Motor neuron (in vitro differentiated cells): ENCODE results near the gene KNOP1. TPM values are rescaled to one million over a fixed set of nuclear protein-coding genes. Genes with fewer than 3 reads are reported as not detected.
A peak's percentile ranks its signal among the peaks of the same experiment; 100 is the strongest.
"Not testable (repeated sequence)": the region's sequence is repeated elsewhere in the genome, so short reads cannot be mapped to it uniquely, and the experiment has no call there.

Experiments
- ATAC-seq, 8 experiments: fragments of 200-7000 bp; cut with Tn5 transposase; replicated peaks in 6 of 8; 2 replicates each; pipeline ENCODE4 v1.8.0; 2021; ENCODE audit warnings: mild to moderate bottlenecking in 8 of 8, moderate library complexity in 8 of 8
- H3K27ac ChIP-seq, 2 donors: fragments of 250-450 bp; sonication (Bioruptor Pico); 2 replicates each; pipeline ENCODE4 v1.9.0; 2021; ENCODE audit warnings: antibody characterized with exemption in 2 of 2, mild to moderate bottlenecking in 2 of 2, moderate library complexity in 1 of 2
- H3K4me1 ChIP-seq, 2 donors: fragments of 250-450 bp; sonication (Bioruptor Pico); replicated peaks in 1 of 2; 2 replicates each; pipeline ENCODE4 v1.6.1; 2021; ENCODE audit warnings: antibody characterized with exemption in 2 of 2, mild to moderate bottlenecking in 2 of 2, moderate library complexity in 1 of 2
- H3K4me3 ChIP-seq, 5 donors: fragments of 250-450 bp; sonication (Bioruptor Pico); 2 replicates each; pipeline ENCODE4 v1.9.0; 2021; ENCODE audit warnings: antibody characterized with exemption in 5 of 5, mild to moderate bottlenecking in 5 of 5, moderate library complexity in 4 of 5
- WGBS, 10 experiments: fragments of 450-650 bp; shearing (Covaris generic); methylation state at CpG; one replicate each; pipeline ENCODE4 v1.0.0; 2022; 5-methylcytosine and 5-hydroxymethylcytosine counted together
- in situ Hi-C, 9 experiments: fragments of 400-800 bp; cut with MboI; loops; one replicate each; pipeline ENCODE4 v1.15.0; 2021; ENCODE audit warnings: low sequenced_read_pairs in 9 of 9, low pct_unique_long_range_greater_than_20kb in 2 of 9; ENCODE audit not compliant: unreplicated experiment in 9 of 9
- total RNA-seq, 8 experiments: library from RNA; unstranded; fragments of 300-600 nt; gene quantifications; 2 replicates each; pipeline versions ENCODE4 v1.2.3 to v1.2.4, GENCODE V29; 2022

Gene KNOP1
- total RNA-seq, 8 experiments from 2014 or later = 14.8 to 40.8 (median 24.7) TPM

- in situ Hi-C loops = no loop called here
- no peak overlapping the region for H3K4me3 ChIP-seq
- no peak overlapping the region for H3K27ac ChIP-seq
- ATAC-seq = no peak
- 91 to 100% (median 100%) methylated on average over 1 to 4 of the region's 4 CpGs; no CpG with 5 or more reads in 2 of the 10 experiments for WGBS, 10 experiments
- H3K4me1 ChIP-seq = no peaks in the 10 kb centered on the region
Measured at GRCh38 chr16:19685176-19685575, 32.9 kb downstream of the KNOP1 start.

GRCh38 chr16:19683453-19684236 lies 34.4 kb downstream of the KNOP1 start:
- Histone ChIP-seq H3K27ac (no peak overlapping the region), H3K4me1 (no peaks in the 10 kb centered on the region), H3K4me3 (no peak overlapping the region)
- 79 to 100% (median 93%) methylated on average over 1 to 6 of the region's 6 CpGs for WGBS, 10 experiments
- in situ Hi-C loops = no loop called here
- no peak for ATAC-seq

GRCh38 chr16:19681637-19682036 lies 36.4 kb downstream of the KNOP1 start:
- WGBS, 10 experiments = 74 to 100% (median 86%) methylated on average over 1 to 11 of the region's 12 CpGs; no CpG with 5 or more reads in 3 of the 10 experiments
- H3K4me1 ChIP-seq = no peaks in the 10 kb centered on the region
- in situ Hi-C loops = no loop called here
- no peak overlapping the region for H3K27ac ChIP-seq
- ATAC-seq = no peak
- no peak overlapping the region for H3K4me3 ChIP-seq

- Histone ChIP-seq H3K4me3 (no peak overlapping the region), H3K27ac (no peak overlapping the region), H3K4me1 (no peaks in the 10 kb centered on the region)
- in situ Hi-C loops = no loop called here
- ATAC-seq = no peak
- 0 to 100% (median 82%) methylated on average over 1 of the region's 6 CpGs; no CpG with 5 or more reads in 6 of the 10 experiments for WGBS, 10 experiments
Measured at GRCh38 chr16:19680881-19681340, 37.1 kb downstream of the KNOP1 start.

GRCh38 chr16:19679281-19679680 lies 38.7 kb downstream of the KNOP1 start:
- H3K4me1 ChIP-seq, H3K27ac ChIP-seq, in situ Hi-C loops, ATAC-seq, H3K4me3 ChIP-seq: not testable (repeated sequence)
- 17 to 100% (median 81%) methylated on average over 1 to 6 of the region's 6 CpGs; no CpG with 5 or more reads in 2 of the 10 experiments for WGBS, 10 experiments

- Histone ChIP-seq H3K27ac (no peak overlapping the region), H3K4me1 (no peaks in the 10 kb centered on the region), H3K4me3 (no peak overlapping the region)
- no peak for ATAC-seq
- in situ Hi-C loops = no loop called here
- 20 to 100% (median 91%) methylated on average over 1 to 4 of the region's 7 CpGs; no CpG with 5 or more reads in 3 of the 10 experiments for WGBS, 10 experiments
Measured at GRCh38 chr16:19678804-19679203, 39.2 kb downstream of the KNOP1 start.

- H3K27ac ChIP-seq = no peak overlapping the region
- in situ Hi-C loops = no loop called here
- no peak for ATAC-seq
- H3K4me1 ChIP-seq = no peaks in the 10 kb centered on the region
- no peak overlapping the region for H3K4me3 ChIP-seq
- WGBS, 10 experiments = 44 to 90% (median 67%) methylated on average over 1 to 6 of the region's 7 CpGs; no CpG with 5 or more reads in 3 of the 10 experiments
Measured at GRCh38 chr16:19677402-19677801, 40.6 kb downstream of the KNOP1 start.

GRCh38 chr16:19674485-19674884 lies 43.5 kb downstream of the KNOP1 start:
- no peak overlapping the region for H3K4me3 ChIP-seq
- in situ Hi-C loops = no loop called here
- 67 to 100% (median 98%) methylated on average over 1 to 5 of the region's 5 CpGs; no CpG with 5 or more reads in 1 of the 10 experiments for WGBS, 10 experiments
- H3K4me1 ChIP-seq = no peaks in the 10 kb centered on the region
- no peak overlapping the region for H3K27ac ChIP-seq
- no peak for ATAC-seq

GRCh38 chr16:19672378-19672777 lies 45.6 kb downstream of the KNOP1 start:
- Histone ChIP-seq H3K4me3 (no peak overlapping the region), H3K27ac (no peak overlapping the region), H3K4me1 (no peaks in the 10 kb centered on the region)
- in situ Hi-C loops = no loop called here
- ATAC-seq = no peak
- WGBS, 10 experiments = 88 to 100% (median 96%) methylated on average over 1 to 3 of the region's 4 CpGs; no CpG with 5 or more reads in 4 of the 10 experiments

- peak in 7 of 8 experiments; percentile 38 to 80 (median 63) for ATAC-seq
- no peak overlapping the region for H3K27ac ChIP-seq
- in situ Hi-C loops = no loop called here
- H3K4me1 ChIP-seq = no peaks in the 10 kb centered on the region
- 8 to 91% (median 57%) methylated on average over 1 to 3 of the region's 3 CpGs; no CpG with 5 or more reads in 1 of the 10 experiments for WGBS, 10 experiments
- no peak overlapping the region for H3K4me3 ChIP-seq
Measured at GRCh38 chr16:19666477-19666876, 51.5 kb downstream of the KNOP1 start.

- H3K4me1 ChIP-seq, ATAC-seq, in situ Hi-C loops, H3K27ac ChIP-seq, H3K4me3 ChIP-seq: not testable (repeated sequence)
- WGBS, 10 experiments = 50 to 100% (median 79%) methylated on average over 1 to 3 of the region's 3 CpGs
Measured at GRCh38 chr16:19665313-19665712, 52.7 kb downstream of the KNOP1 start.

GRCh38 chr16:19664166-19664565 lies 53.9 kb downstream of the KNOP1 start:
- 77 to 100% (median 93%) methylated on average over 1 to 5 of the region's 6 CpGs; no CpG with 5 or more reads in 2 of the 10 experiments for whole genome bisulfite sequencing, 10 experiments
- Histone ChIP-seq H3K4me1 (no peaks in the 10 kb centered on the region), H3K4me3 (no peak overlapping the region), H3K27ac (no peak overlapping the region)
- no peak for ATAC-seq
- in situ Hi-C loops = no loop called here

- ATAC-seq = no peak
- 49 to 100% (median 82%) methylated on average over 1 to 7 of the region's 7 CpGs; no CpG with 5 or more reads in 2 of the 10 experiments for WGBS, 10 experiments
- H3K4me3 ChIP-seq = no peak overlapping the region
- no peak overlapping the region for H3K27ac ChIP-seq
- in situ Hi-C loops = no loop called here
- H3K4me1 ChIP-seq = no peaks in the 10 kb centered on the region
Measured at GRCh38 chr16:19662351-19662750, 55.7 kb downstream of the KNOP1 start.
